ENCODE results near the gene DLG5.

DLG5 gene

DNA sequence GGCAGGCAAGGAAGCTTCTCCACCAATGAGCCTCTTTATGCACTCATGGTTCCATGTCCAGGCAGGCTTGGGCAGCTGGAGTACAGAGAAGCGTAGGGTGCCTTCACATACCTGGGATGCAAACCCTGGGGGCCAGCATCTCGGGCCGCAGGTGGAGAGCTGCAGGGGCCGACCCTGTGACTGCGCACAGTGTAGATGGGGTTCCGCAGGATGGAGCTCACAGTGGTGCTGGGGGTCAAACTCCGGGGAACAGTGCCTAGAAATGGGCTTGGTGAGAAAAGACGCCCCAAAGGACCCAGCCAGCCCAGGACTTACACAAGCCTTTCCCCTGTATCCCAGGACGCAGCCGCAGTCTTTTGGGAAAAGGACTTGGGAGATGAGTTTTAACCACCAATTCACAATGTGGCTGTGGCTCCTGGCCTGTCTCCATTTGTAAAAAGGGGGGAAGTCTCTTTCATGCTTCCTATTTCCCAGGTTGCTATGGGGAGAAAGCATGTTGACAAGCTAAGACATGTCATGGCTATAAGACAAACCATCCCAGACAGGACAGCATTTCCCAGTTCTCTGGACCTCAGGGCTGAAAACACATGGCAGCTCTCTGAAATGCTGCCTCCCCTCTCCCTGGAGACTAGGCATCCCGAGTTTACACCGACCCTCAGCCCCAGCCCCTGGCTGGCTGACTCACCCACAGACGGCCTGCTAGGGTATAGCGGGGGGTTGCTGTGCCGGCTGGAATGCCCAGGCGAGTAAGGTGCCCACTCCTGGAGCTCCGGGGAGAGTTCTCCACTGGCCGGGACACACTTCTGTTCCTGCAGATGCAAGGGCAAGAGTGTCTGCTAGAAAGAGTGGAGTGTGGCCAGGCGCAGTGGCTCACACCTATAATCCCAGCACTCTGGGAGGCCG is 107.1 kb downstream of the DLG5 start:
- DNase-seq (ENCODE audit: low read depth), result no peak
- H3K4me3 ChIP-seq (ENCODE audit: low read depth, low read length), result no peak overlapping the region
- TF ChIP-seq, protein P1, sequence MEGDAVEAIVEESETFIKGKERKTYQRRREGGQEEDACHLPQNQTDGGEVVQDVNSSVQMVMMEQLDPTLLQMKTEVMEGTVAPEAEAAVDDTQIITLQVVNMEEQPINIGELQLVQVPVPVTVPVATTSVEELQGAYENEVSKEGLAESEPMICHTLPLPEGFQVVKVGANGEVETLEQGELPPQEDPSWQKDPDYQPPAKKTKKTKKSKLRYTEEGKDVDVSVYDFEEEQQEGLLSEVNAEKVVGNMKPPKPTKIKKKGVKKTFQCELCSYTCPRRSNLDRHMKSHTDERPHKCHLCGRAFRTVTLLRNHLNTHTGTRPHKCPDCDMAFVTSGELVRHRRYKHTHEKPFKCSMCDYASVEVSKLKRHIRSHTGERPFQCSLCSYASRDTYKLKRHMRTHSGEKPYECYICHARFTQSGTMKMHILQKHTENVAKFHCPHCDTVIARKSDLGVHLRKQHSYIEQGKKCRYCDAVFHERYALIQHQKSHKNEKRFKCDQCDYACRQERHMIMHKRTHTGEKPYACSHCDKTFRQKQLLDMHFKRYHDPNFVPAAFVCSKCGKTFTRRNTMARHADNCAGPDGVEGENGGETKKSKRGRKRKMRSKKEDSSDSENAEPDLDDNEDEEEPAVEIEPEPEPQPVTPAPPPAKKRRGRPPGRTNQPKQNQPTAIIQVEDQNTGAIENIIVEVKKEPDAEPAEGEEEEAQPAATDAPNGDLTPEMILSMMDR (IDR thresholded peaks at IDR 0.05; ENCODE audit: low read depth, low read length, missing control alignments), result no peak

DNA sequence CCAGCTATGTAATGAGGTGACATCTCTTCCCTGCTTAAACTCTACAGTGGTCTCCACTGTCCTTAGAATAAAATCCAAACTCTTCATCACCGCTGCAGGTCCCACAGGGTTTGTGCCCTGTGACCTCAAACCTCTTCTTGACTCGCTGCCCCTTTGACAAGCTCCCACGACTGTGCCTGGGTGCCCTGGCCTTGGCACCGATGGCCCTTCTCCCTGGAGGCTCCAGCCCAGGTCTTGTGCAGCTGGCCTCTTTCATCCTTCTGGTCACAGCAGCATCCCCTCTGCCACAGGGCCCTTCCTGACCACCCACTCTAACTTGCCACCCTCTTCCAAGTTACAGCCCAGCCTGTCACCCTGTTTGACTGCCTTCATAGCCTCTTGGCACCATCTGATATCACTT is 108.2 kb downstream of the DLG5 start:
- no peak overlapping the region for H3K4me3 ChIP-seq (ENCODE audit: low read depth, low read length)
- TF ChIP-seq, protein P1 (IDR thresholded peaks at IDR 0.05; ENCODE audit: low read depth, low read length, missing control alignments), result no peak
- DNase-seq (ENCODE audit: low read depth), result no peak

- no peak overlapping the region for H3K4me3 ChIP-seq (ENCODE audit: low read depth, low read length)
- TF ChIP-seq, protein P1 (IDR thresholded peaks at IDR 0.05; ENCODE audit: low read depth, low read length, missing control alignments), result no peak
- DNase-seq (ENCODE audit: low read depth), result no peak
Observed at GRCh38 chr10:77817541-77817940, 109.0 kb downstream of the DLG5 start.

- TF ChIP-seq, protein P1 (IDR thresholded peaks at IDR 0.05; ENCODE audit: low read depth, low read length, missing control alignments), result no peak
- no peak for DNase-seq (ENCODE audit: low read depth)
- H3K4me3 ChIP-seq (ENCODE audit: low read depth, low read length), result no peak overlapping the region
Observed at GRCh38 chr10:77816311-77816710, 110.2 kb downstream of the DLG5 start.

GRCh38 chr10:77812741-77813140 is 113.8 kb downstream of the DLG5 start:
- TF ChIP-seq, protein P1 (IDR thresholded peaks at IDR 0.05; ENCODE audit: low read depth, low read length, missing control alignments), result no peak
- DNase-seq (ENCODE audit: low read depth), result no peak
- H3K4me3 ChIP-seq (ENCODE audit: low read depth, low read length), result no peak overlapping the region

GRCh38 chr10:77811831-77812430 is 114.6 kb downstream of the DLG5 start:
- no peak for DNase-seq (ENCODE audit: low read depth)
- no peak overlapping the region for H3K4me3 ChIP-seq (ENCODE audit: low read depth, low read length)
- TF ChIP-seq, protein P1 (IDR thresholded peaks at IDR 0.05; ENCODE audit: low read depth, low read length, missing control alignments), result no peak
